Measurements from ENCODE around the gene KCTD15. TPM values are rescaled to one million over a fixed set of nuclear protein-coding genes. Genes with fewer than 3 reads are reported as not detected.

Gene KCTD15
- total RNA-seq, 1 experiment from 2014 or later, result 13.8 TPM

DNA sequence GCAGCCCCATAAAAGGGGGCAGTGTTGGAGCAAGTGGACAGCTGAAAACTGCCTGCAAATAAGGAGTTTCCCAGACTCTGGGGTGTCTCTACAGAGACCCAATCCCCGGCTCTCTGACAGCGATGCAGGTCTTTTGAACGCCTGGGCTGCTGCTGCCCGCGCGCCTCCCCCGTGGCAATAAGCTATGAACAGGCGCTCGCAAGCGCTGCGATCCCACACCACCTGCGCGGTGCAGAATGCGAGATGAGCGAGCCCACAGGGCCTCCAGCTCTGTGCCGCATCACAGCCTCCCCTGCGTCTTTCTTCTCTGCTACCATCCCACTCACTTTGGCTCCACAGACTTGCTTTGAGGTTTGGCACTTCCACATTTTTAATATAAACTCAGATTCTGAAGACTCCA is 62.3 kb downstream of the KCTD15 start:
- POLR2A ChIA-PET (ENCODE audit: unreplicated experiment), result interaction anchor here (0.6 kb wide), 1 partner anchor 263 kb away, joined by 7 read pairs; no protein-coding TSS in a partner anchor
- H3K4me2 ChIP-seq, result no peak overlapping the region
- no peaks in the 10 kb centered on the region for H3K79me2 ChIP-seq (ENCODE audit: low read depth)
- H3F3A ChIP-seq (ENCODE audit: insufficient read depth, low read depth), result no peaks in the 10 kb centered on the region
- no peaks in the 10 kb centered on the region for H3K9me2 ChIP-seq (ENCODE audit: insufficient read depth)
- H3K27ac ChIP-seq, result no peak overlapping the region
- H4K20me1 ChIP-seq (ENCODE audit: insufficient read depth), result no peaks in the 10 kb centered on the region
- DNase-seq, result no peak
- H2AFZ ChIP-seq, result no peak overlapping the region
- no peaks in the 10 kb centered on the region for H3K36me3 ChIP-seq (ENCODE audit: low read depth)
- H3K27me3 ChIP-seq (ENCODE audit: insufficient read depth, low read depth), result peaks cover 72% of the 10 kb centered on the region
- no TSS peak for BruUV-seq (replicated peaks)
- no peaks in the 10 kb centered on the region for H3K4me1 ChIP-seq (replicated peaks; ENCODE audit: insufficient read depth)
- intact Hi-C loops (cut with micrococcal nuclease; ENCODE audit: unreplicated experiment), result no loop called here
- TF ChIP-seq, protein P1, sequence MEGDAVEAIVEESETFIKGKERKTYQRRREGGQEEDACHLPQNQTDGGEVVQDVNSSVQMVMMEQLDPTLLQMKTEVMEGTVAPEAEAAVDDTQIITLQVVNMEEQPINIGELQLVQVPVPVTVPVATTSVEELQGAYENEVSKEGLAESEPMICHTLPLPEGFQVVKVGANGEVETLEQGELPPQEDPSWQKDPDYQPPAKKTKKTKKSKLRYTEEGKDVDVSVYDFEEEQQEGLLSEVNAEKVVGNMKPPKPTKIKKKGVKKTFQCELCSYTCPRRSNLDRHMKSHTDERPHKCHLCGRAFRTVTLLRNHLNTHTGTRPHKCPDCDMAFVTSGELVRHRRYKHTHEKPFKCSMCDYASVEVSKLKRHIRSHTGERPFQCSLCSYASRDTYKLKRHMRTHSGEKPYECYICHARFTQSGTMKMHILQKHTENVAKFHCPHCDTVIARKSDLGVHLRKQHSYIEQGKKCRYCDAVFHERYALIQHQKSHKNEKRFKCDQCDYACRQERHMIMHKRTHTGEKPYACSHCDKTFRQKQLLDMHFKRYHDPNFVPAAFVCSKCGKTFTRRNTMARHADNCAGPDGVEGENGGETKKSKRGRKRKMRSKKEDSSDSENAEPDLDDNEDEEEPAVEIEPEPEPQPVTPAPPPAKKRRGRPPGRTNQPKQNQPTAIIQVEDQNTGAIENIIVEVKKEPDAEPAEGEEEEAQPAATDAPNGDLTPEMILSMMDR (conservative IDR thresholded peaks at IDR 0.05), result no peak
- no peak for TF ChIP-seq EZH2 (IDR thresholded peaks at IDR 0.05; ENCODE audit: low read depth)
- CTCF ChIA-PET, result no interaction called here
- H3K4me3 ChIP-seq, result no peak overlapping the region
- no peaks in the 10 kb centered on the region for H3K9me3 ChIP-seq (ENCODE audit: insufficient read depth, low read depth)

DNA sequence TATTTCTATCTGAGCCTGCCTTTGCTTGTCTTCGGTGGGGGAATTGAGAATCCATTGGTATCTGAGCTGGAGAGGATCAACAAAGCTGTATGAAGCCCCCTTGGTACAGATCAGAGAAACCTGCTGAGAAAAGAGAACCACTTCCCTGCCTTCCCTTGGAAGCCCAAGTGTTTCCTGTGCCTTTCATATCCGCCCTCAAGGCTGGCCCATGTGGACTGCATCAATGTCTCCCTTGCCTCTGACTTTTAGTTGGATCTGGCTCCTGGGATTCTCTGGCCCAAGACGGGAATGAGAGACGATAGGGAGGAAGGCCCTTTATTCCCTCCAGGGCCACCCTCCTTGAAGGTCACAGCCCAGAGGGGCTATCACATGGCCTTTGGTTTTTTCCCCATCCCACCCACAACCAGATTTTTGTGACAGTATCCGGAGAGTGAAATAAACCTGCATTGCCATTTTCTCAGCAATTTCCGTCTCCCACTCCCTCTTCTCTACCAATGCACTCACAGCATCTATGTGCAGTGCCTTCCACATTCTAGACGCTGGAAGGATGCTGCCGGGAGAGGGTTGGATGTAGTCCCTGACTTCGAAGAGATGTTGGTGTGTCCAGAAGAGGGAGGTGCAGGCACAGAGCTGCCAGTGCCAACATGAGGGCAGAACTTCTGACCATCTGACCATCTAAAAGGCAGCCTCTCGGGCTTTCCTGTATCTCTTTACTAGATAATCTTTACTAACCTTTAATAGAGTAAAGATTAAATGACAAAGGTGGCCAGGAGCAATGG is 63.8 kb downstream of the KCTD15 start:
- Histone ChIP-seq H3K4me2 (no peak overlapping the region), H3F3A (ENCODE audit: insufficient read depth, low read depth) (no peaks in the 10 kb centered on the region), H4K20me1 (ENCODE audit: insufficient read depth) (no peaks in the 10 kb centered on the region), H3K9me3 (ENCODE audit: insufficient read depth, low read depth) (no peaks in the 10 kb centered on the region), H2AFZ (no peak overlapping the region), H3K9me2 (ENCODE audit: insufficient read depth) (no peaks in the 10 kb centered on the region), H3K79me2 (ENCODE audit: low read depth) (no peaks in the 10 kb centered on the region), H3K27ac (no peak overlapping the region), H3K4me1 (replicated peaks; ENCODE audit: insufficient read depth) (no peaks in the 10 kb centered on the region), H3K27me3 (ENCODE audit: insufficient read depth, low read depth) (peaks cover 72% of the 10 kb centered on the region), H3K36me3 (ENCODE audit: low read depth) (no peaks in the 10 kb centered on the region), H3K4me3 (no peak overlapping the region)
- ChIA-PET POLR2A (ENCODE audit: unreplicated experiment) (no interaction called here), CTCF (no interaction called here)
- intact Hi-C loops (cut with micrococcal nuclease; ENCODE audit: unreplicated experiment), result no loop called here
- no TSS peak for BruUV-seq (replicated peaks)
- TF ChIP-seq EZH2 (IDR thresholded peaks at IDR 0.05; ENCODE audit: low read depth), result no peak
- TF ChIP-seq, protein P1 (conservative IDR thresholded peaks at IDR 0.05), result no peak
- DNase-seq, result no peak

DNA sequence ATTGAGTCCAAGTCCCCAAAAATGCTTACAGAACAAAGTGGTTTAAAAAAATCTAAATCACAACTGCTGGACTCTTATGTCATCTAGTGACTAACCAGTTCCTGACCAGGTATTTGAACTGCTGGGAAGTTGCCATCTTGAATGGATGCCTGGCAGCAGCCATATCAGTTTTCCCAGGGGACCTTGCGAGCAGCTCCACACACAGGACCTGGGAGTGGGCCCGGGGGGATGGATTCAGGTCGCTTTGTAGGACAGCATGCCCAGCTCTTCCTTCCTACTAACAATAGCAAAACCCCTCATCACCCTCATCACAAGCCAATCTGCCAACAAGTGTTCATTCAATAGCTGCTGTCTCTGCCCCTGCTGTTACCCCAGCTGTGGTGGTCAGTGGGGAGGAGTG is 65.3 kb downstream of the KCTD15 start:
- no peak for DNase-seq
- no peak for TF ChIP-seq EZH2 (IDR thresholded peaks at IDR 0.05; ENCODE audit: low read depth)
- TF ChIP-seq, protein P1 (conservative IDR thresholded peaks at IDR 0.05), result no peak
- H3K27me3 ChIP-seq (ENCODE audit: insufficient read depth, low read depth), result peaks cover 75% of the 10 kb centered on the region
- CTCF ChIA-PET, result no interaction called here
- H3K9me2 ChIP-seq (ENCODE audit: insufficient read depth), result no peaks in the 10 kb centered on the region
- H3K36me3 ChIP-seq (ENCODE audit: low read depth), result no peaks in the 10 kb centered on the region
- H3K79me2 ChIP-seq (ENCODE audit: low read depth), result no peaks in the 10 kb centered on the region
- no peak overlapping the region for H3K4me2 ChIP-seq
- no peaks in the 10 kb centered on the region for H3K9me3 ChIP-seq (ENCODE audit: insufficient read depth, low read depth)
- POLR2A ChIA-PET (ENCODE audit: unreplicated experiment), result no interaction called here
- no peaks in the 10 kb centered on the region for H3F3A ChIP-seq (ENCODE audit: insufficient read depth, low read depth)
- H3K4me1 ChIP-seq (replicated peaks; ENCODE audit: insufficient read depth), result no peaks in the 10 kb centered on the region
- no peaks in the 10 kb centered on the region for H4K20me1 ChIP-seq (ENCODE audit: insufficient read depth)
- no peak overlapping the region for H2AFZ ChIP-seq
- H3K27ac ChIP-seq, result no peak overlapping the region
- no TSS peak for BruUV-seq (replicated peaks)
- intact Hi-C loops (cut with micrococcal nuclease; ENCODE audit: unreplicated experiment), result no loop called here
- no peak overlapping the region for H3K4me3 ChIP-seq
